GM23338 (cell line): Measurements from ENCODE around the gene CENPX. TPM values are rescaled to one million over a fixed set of nuclear protein-coding genes. Genes with fewer than 3 reads are reported as not detected.
A peak's percentile ranks its signal among the peaks of the same experiment; 100 is the strongest.

Source experiments
- ATAC-seq: fragments of 200-7000 bp; cut with Tn5 transposase; 3 replicates; pipeline ENCODE4 v1.9.1; 2020
- DNase-seq: peaks from one replicate; pipeline ENCODE4 v3.0.0-alpha.2; 2015; ENCODE audit warnings: low spot score
- H2AFZ ChIP-seq: fragments of 200-600 bp; sonication (generic); 2 replicates; pipeline ENCODE4 v1.8.0; 2016; ENCODE audit warnings: antibody characterized with exemption, mild to moderate bottlenecking, moderate library complexity
- H3F3A ChIP-seq: fragments of 200-600 bp; sonication (generic); replicated peaks from 2 replicates; pipeline ENCODE4 v1.8.0; 2017; ENCODE audit warnings: antibody characterized with exemption, mixed run types, low read depth
- H3K27ac ChIP-seq: fragments of 200-600 bp; sonication (generic); 2 replicates; pipeline ENCODE4 v1.6.1; 2016; ENCODE audit warnings: low read depth
- H3K27me3 ChIP-seq: fragments of 200-600 bp; sonication (generic); 2 replicates; pipeline ENCODE4 v1.8.0; 2016; ENCODE audit warnings: mild to moderate bottlenecking, mixed run types, moderate library complexity; ENCODE audit not compliant: insufficient read depth
- H3K36me3 ChIP-seq: fragments of 200-600 bp; sonication (generic); 2 replicates; pipeline ENCODE4 v1.8.0; 2016; ENCODE audit warnings: mild to moderate bottlenecking; ENCODE audit not compliant: insufficient read depth
- H3K4me1 ChIP-seq: fragments of 200-600 bp; sonication (generic); 2 replicates; pipeline ENCODE4 v1.8.0; 2016; ENCODE audit warnings: mild to moderate bottlenecking, moderate library complexity; ENCODE audit not compliant: insufficient read depth
- H3K4me2 ChIP-seq: fragments of 200-600 bp; sonication (generic); 2 replicates; pipeline ENCODE4 v1.7.1; 2017; ENCODE audit warnings: mixed run types
- H3K4me3 ChIP-seq: fragments of 200-600 bp; sonication (generic); 2 replicates; pipeline ENCODE4 v1.6.1; 2016; ENCODE audit warnings: mixed run types
- H3K79me2 ChIP-seq: fragments of 200-600 bp; sonication (generic); replicated peaks from 2 replicates; pipeline ENCODE4 v1.8.0; 2017; ENCODE audit warnings: mild to moderate bottlenecking; ENCODE audit not compliant: insufficient read depth
- H3K9me2 ChIP-seq: fragments of 200-600 bp; sonication (generic); 2 replicates; pipeline ENCODE4 v1.8.0; 2017; ENCODE audit not compliant: insufficient read depth
- H4K20me1 ChIP-seq: fragments of 200-600 bp; sonication (generic); replicated peaks from 2 replicates; pipeline ENCODE4 v1.8.0; 2017; ENCODE audit warnings: mild to moderate bottlenecking; ENCODE audit not compliant: insufficient read depth
- H3K27ac Mint-ChIP-seq: 2 replicates; pipeline ENCODE4 v1.8.0; 2020; ENCODE audit warnings: inconsistent platforms, mild to moderate bottlenecking, moderate library complexity, mixed read lengths
- H3K27me3 Mint-ChIP-seq: 3 replicates; pipeline ENCODE4 v1.8.0; 2022; ENCODE audit warnings: low read depth, mild to moderate bottlenecking, moderate library complexity, mixed read lengths, inconsistent platforms; ENCODE audit not compliant: insufficient read depth, poor library complexity
- H3K36me3 Mint-ChIP-seq: 3 replicates; pipeline ENCODE4 v1.8.0; 2021; ENCODE audit warnings: low read depth, mild to moderate bottlenecking, inconsistent platforms, moderate library complexity, mixed read lengths
- H3K4me1 Mint-ChIP-seq: 3 replicates; pipeline ENCODE4 v1.8.0; 2020; ENCODE audit warnings: mild to moderate bottlenecking, inconsistent platforms, mixed read lengths
- H3K4me3 Mint-ChIP-seq: 3 replicates; pipeline ENCODE4 v1.8.0; 2021; ENCODE audit warnings: moderate library complexity, mild to moderate bottlenecking, inconsistent platforms, mixed read lengths
- H3K9me3 Mint-ChIP-seq: 3 replicates; pipeline ENCODE4 v1.8.0; 2020; ENCODE audit warnings: moderate library complexity, mild to moderate bottlenecking, inconsistent platforms, mixed read lengths
- CREB1 ChIP-seq: fragments of 250-450 bp; sonication (Bioruptor Pico); IDR thresholded peaks from 2 replicates; pipeline ENCODE4 v1.5.0; 2020; ENCODE audit warnings: low read depth, mild to moderate bottlenecking, moderate library complexity
- polyA plus RNA-seq: library from polyadenylated mRNA; unstranded; fragments of >200 nt; fragmentation: Nextera tagmentation; extraction: Ambion mirVana; gene quantifications from 2 replicates; pipeline ENCODE4 v1.2.1, GENCODE V29; 2016
- total RNA-seq: library from RNA; depleted of rRNA; stranded (reverse); fragments of >200 nt; shearing (Covaris generic); gene quantifications from 2 replicates; pipeline ENCODE4 v1.2.3, GENCODE V29; 2014
- TF ChIP-seq, protein P1 (sequence below), 2 experiments: fragments of 200-600 bp in 1 of 2; sonication (generic) in 1 of 2; conservative IDR thresholded peaks; 2 replicates each; pipeline versions ENCODE4 v1.5.1 to v1.6.1; 2016 to 2017; ENCODE audit warnings: antibody characterized with exemption in 2 of 2, low read depth in 2 of 2, mild to moderate bottlenecking in 2 of 2, moderate library complexity in 1 of 2
- TF ChIP-seq, protein P2 (sequence below): IDR thresholded peaks from one replicate; pipeline ENCODE4 v1.6.1; 2018; ENCODE audit warnings: antibody characterized with exemption; ENCODE audit not compliant: unreplicated experiment

CENPX gene
- total and polyA plus RNA-seq, 2 experiments from 2014 or later: 114 to 157 TPM

DNA sequence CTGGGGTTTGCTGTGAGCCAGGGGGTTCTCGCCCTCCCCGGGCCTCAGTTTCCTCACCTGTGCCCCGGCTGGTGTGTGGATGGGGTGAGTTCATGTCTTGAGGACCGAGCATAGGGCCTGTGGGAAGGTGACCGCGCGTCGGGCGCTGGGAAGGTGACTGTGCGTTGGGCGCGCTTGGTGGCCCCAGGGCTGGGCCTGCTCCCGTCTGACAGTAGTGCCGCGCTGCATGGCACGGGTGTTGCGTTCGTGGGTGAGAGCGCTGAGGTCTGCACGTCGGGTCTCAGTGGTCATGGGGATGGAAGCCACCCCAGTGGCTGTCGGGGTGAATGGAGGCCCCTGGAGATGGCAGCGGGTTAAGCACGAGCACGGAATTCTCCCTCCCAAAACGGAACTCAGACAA, 36.1 kb downstream of the CENPX start (continued):
- TF ChIP-seq, protein P1, sequence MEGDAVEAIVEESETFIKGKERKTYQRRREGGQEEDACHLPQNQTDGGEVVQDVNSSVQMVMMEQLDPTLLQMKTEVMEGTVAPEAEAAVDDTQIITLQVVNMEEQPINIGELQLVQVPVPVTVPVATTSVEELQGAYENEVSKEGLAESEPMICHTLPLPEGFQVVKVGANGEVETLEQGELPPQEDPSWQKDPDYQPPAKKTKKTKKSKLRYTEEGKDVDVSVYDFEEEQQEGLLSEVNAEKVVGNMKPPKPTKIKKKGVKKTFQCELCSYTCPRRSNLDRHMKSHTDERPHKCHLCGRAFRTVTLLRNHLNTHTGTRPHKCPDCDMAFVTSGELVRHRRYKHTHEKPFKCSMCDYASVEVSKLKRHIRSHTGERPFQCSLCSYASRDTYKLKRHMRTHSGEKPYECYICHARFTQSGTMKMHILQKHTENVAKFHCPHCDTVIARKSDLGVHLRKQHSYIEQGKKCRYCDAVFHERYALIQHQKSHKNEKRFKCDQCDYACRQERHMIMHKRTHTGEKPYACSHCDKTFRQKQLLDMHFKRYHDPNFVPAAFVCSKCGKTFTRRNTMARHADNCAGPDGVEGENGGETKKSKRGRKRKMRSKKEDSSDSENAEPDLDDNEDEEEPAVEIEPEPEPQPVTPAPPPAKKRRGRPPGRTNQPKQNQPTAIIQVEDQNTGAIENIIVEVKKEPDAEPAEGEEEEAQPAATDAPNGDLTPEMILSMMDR (conservative IDR thresholded peaks at IDR 0.05; ENCODE audit: low read depth in 2 of 2): no peak
- TF ChIP-seq, protein P2, sequence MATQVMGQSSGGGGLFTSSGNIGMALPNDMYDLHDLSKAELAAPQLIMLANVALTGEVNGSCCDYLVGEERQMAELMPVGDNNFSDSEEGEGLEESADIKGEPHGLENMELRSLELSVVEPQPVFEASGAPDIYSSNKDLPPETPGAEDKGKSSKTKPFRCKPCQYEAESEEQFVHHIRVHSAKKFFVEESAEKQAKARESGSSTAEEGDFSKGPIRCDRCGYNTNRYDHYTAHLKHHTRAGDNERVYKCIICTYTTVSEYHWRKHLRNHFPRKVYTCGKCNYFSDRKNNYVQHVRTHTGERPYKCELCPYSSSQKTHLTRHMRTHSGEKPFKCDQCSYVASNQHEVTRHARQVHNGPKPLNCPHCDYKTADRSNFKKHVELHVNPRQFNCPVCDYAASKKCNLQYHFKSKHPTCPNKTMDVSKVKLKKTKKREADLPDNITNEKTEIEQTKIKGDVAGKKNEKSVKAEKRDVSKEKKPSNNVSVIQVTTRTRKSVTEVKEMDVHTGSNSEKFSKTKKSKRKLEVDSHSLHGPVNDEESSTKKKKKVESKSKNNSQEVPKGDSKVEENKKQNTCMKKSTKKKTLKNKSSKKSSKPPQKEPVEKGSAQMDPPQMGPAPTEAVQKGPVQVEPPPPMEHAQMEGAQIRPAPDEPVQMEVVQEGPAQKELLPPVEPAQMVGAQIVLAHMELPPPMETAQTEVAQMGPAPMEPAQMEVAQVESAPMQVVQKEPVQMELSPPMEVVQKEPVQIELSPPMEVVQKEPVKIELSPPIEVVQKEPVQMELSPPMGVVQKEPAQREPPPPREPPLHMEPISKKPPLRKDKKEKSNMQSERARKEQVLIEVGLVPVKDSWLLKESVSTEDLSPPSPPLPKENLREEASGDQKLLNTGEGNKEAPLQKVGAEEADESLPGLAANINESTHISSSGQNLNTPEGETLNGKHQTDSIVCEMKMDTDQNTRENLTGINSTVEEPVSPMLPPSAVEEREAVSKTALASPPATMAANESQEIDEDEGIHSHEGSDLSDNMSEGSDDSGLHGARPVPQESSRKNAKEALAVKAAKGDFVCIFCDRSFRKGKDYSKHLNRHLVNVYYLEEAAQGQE: no peak

DNA sequence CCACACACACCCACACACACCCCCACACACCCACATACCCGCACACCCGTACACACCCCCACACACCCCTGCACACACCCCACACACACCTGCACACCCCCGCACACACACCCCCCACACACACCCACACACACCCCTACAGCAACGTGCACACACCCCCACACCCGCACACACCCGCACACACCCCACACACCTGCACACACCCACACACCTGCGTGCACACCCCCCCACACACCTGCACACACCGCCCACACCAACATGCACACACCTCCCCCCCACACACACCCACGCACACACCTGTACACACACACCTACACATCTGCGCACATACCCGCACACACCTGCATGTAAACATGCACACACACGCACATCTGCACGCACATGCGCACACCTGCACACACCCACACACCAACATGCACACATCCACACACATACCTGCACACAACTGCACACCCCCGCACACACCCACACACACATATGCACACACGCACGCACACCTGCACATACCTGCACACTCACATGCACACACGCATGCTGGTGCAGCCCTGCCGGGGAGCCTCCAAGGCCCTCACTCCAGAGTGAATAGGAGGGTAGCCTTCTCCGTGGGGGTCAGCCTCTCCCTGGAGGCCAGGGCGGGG, 37.8 kb downstream of the CENPX start:
- no peaks in the 10 kb centered on the region for H3K9me2 ChIP-seq
- H3K4me3 ChIP-seq: no peak overlapping the region
- Mint-ChIP-seq H3K4me3 (no peak overlapping the region; the same call in 2 of the 3 replicates), H3K27me3 (peaks cover 6% of the 10 kb centered on the region), H3K9me3 (no peaks in the 10 kb centered on the region), H3K4me1 (no peaks in the 10 kb centered on the region), H3K27ac (peak overlapping the region; percentile 11; the same call in 1 of the 2 replicates), H3K36me3 (peaks cover 44% of the 10 kb centered on the region)
- ATAC-seq: no peak
- no peaks in the 10 kb centered on the region; the same call in none of the 2 replicates for H4K20me1 ChIP-seq
- H3K4me1 ChIP-seq: no peaks in the 10 kb centered on the region
- no peak overlapping the region for H3K4me2 ChIP-seq
- no peak overlapping the region for H3K27ac ChIP-seq
- no peak overlapping the region for H2AFZ ChIP-seq
- peaks cover 5% of the 10 kb centered on the region; the same call in 1 of the 2 replicates for H3F3A ChIP-seq
- H3K79me2 ChIP-seq: no peaks in the 10 kb centered on the region
- no peak for DNase-seq
- no peak for TF ChIP-seq CREB1 (CRISPR knock-in tag)
- H3K27me3 ChIP-seq: no peaks in the 10 kb centered on the region
- 0 out of 2 replicates have a peak, but pooled peaks cover 4% of the 10 kb centered on the region for H3K36me3 ChIP-seq

DNA sequence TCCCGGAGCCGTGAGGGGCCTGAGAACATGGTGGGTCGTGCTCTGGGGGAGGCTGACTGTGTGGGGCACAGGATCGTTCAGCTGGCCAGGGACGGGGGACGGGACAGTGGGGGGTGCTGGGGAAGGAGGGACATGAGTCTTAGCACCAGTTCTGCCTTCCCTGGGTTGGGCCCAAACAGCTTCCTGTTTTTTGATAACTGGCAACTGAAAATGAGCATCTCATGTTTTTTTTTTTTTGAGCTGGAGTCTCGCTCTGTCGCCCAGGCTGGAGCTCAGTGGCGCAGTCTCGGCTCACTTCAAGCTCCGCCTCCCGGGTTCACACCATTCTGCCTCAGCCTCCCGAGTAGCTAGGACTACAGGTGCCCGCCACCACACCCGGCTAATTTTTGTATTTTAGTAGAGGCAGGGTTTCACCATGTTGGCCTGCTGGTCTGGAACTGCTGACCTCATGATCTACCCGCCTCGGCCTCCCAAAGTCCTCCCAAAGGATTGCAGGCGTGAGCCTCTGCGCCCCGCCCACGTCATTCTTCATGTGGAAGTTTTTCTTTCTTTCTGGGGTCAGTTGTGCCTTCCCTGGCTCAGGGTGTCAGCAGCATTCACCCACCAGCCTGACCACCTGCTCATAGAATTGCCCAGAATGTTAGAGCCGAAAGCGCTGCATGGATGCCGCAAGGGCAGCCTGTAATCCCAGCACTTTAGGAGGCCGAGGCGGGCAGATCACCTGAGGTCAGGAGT, 38.9 kb downstream of the CENPX start:
- H3K36me3 Mint-ChIP-seq: peaks cover 51% of the 10 kb centered on the region
- no peak for DNase-seq

More for the DNA sequence above, 38.9 kb downstream of the CENPX start:
- H3K27me3 Mint-ChIP-seq: peaks cover 6% of the 10 kb centered on the region
- H3K4me3 Mint-ChIP-seq: no peak overlapping the region
- TF ChIP-seq, protein P1 (conservative IDR thresholded peaks at IDR 0.05; ENCODE audit: low read depth in 2 of 2): no peak
- peaks cover 3% of the 10 kb centered on the region; the same call in 2 of the 3 replicates for H3K4me1 Mint-ChIP-seq
- no peaks in the 10 kb centered on the region for H3K27me3 ChIP-seq
- H3K4me2 ChIP-seq: no peak overlapping the region
- H3K36me3 ChIP-seq: peaks cover 4% of the 10 kb centered on the region; the same call in 1 of the 2 replicates
- no peaks in the 10 kb centered on the region; the same call in none of the 2 replicates for H4K20me1 ChIP-seq
- no peak overlapping the region for H3K27ac Mint-ChIP-seq
- H3F3A ChIP-seq: peaks cover 4% of the 10 kb centered on the region; the same call in 1 of the 2 replicates
- no peaks in the 10 kb centered on the region for H3K4me1 ChIP-seq
- no peak for ATAC-seq
- no peaks in the 10 kb centered on the region for H3K9me3 Mint-ChIP-seq
- H3K27ac ChIP-seq: no peak overlapping the region
- H3K9me2 ChIP-seq: no peaks in the 10 kb centered on the region
- H2AFZ ChIP-seq: no peak overlapping the region
- H3K4me3 ChIP-seq: no peak overlapping the region
- H3K79me2 ChIP-seq: peaks cover under 1% of the 10 kb centered on the region; the same call in 1 of the 2 replicates
